ENCODE data around the gene DHRS3. TPM values are rescaled to one million over a fixed set of nuclear protein-coding genes. Genes with fewer than 3 reads are reported as not detected.

The DHRS3 gene
- total RNA-seq, 1 experiment from 2014 or later, result 37.7 TPM

DNA sequence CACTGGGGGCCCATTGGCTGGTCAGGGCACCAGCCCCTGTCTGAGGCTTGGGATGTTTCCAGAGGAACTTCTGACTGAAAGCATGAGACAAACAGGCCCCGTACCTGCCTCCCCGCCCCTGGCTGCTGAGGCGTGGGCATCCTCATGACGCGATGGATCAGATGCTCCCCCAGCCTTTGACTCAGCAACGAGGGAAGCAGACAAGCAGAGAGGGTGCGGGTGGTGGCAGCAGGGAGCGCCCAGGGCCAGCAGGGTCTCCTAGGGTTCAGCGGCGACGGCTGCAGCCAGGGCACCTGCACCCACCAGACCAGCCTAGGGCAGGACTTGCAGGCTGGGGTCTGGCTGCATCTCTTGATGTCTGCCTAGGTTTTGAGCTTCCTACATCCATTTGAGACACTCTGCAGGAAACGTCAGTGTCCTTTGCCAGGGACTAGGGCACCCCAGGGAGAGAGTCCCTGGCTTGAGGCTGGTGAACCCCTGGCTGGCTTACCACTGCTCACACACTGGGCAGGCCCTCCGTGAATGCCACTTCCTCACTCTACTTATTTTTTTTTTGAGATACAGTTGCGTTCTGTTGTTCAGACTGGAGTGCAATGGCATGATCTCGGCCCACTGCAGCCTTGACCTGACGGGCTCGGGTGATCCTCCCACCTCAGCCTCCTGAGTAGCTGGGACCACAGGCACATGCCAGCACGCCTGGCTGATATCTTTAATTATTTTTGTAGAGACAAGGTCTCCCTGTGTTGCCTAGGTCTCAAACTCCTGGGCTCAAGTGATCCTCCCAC, 63.3 kb downstream of the DHRS3 start:
- no peak overlapping the region for H3K4me3 Mint-ChIP-seq
- peaks cover 17% of the 10 kb centered on the region for H3K4me1 Mint-ChIP-seq
- CTCF ChIA-PET, result no interaction called here
- ATAC-seq, result no peak
- peaks cover 18% of the 10 kb centered on the region for H3K9me3 Mint-ChIP-seq
- POLR2A ChIA-PET, result no interaction called here
- no peaks in the 10 kb centered on the region; the same call in 1 of the 2 replicates for H3K27me3 Mint-ChIP-seq (ENCODE audit: low read depth)
- H3K36me3 Mint-ChIP-seq, result peaks cover 6% of the 10 kb centered on the region
- H3K27ac Mint-ChIP-seq, result no peak overlapping the region
- no peak for DNase-seq (ENCODE audit: low spot score)
- no peak for TF ChIP-seq RELA (CRISPR knock-in tag; IDR thresholded peaks at IDR 0.05; ENCODE audit: borderline replicate concordance)
- TF ChIP-seq ZNF219 (CRISPR knock-in tag; IDR thresholded peaks at IDR 0.05; ENCODE audit: borderline replicate concordance), result no peak
- no peak for TF ChIP-seq KAT7 (CRISPR knock-in tag; IDR thresholded peaks at IDR 0.05; ENCODE audit: borderline replicate concordance)
- TF ChIP-seq, protein P1, sequence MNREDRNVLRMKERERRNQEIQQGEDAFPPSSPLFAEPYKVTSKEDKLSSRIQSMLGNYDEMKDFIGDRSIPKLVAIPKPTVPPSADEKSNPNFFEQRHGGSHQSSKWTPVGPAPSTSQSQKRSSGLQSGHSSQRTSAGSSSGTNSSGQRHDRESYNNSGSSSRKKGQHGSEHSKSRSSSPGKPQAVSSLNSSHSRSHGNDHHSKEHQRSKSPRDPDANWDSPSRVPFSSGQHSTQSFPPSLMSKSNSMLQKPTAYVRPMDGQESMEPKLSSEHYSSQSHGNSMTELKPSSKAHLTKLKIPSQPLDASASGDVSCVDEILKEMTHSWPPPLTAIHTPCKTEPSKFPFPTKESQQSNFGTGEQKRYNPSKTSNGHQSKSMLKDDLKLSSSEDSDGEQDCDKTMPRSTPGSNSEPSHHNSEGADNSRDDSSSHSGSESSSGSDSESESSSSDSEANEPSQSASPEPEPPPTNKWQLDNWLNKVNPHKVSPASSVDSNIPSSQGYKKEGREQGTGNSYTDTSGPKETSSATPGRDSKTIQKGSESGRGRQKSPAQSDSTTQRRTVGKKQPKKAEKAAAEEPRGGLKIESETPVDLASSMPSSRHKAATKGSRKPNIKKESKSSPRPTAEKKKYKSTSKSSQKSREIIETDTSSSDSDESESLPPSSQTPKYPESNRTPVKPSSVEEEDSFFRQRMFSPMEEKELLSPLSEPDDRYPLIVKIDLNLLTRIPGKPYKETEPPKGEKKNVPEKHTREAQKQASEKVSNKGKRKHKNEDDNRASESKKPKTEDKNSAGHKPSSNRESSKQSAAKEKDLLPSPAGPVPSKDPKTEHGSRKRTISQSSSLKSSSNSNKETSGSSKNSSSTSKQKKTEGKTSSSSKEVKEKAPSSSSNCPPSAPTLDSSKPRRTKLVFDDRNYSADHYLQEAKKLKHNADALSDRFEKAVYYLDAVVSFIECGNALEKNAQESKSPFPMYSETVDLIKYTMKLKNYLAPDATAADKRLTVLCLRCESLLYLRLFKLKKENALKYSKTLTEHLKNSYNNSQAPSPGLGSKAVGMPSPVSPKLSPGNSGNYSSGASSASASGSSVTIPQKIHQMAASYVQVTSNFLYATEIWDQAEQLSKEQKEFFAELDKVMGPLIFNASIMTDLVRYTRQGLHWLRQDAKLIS (CRISPR knock-in tag; IDR thresholded peaks at IDR 0.05; ENCODE audit: borderline replicate concordance), result no peak
- TF ChIP-seq, protein P2, sequence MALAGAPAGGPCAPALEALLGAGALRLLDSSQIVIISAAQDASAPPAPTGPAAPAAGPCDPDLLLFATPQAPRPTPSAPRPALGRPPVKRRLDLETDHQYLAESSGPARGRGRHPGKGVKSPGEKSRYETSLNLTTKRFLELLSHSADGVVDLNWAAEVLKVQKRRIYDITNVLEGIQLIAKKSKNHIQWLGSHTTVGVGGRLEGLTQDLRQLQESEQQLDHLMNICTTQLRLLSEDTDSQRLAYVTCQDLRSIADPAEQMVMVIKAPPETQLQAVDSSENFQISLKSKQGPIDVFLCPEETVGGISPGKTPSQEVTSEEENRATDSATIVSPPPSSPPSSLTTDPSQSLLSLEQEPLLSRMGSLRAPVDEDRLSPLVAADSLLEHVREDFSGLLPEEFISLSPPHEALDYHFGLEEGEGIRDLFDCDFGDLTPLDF (CRISPR knock-in tag; IDR thresholded peaks at IDR 0.05), result no peak

DNA sequence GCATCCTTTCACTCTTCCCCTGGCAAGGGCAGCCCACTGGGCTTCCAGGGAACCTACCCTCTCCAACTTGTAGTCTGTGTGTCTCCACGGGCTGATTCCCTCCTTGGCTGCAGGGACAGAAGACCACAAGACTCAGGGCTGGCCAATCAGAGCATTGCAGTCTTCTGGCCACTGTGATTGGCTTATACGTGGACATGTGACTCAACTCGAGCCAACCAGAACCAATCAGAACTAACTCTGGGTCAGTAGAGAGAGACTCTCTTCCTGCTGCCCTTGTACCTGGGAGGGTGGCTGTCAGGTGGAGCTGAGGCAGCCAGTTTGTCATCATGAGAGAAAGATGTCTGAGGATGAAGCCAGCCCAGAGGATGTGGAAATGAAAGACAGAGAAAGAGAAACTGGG, 64.0 kb downstream of the DHRS3 start:
- Mint-ChIP-seq H3K9me3 (peaks cover 18% of the 10 kb centered on the region), H3K27ac (no peak overlapping the region), H3K4me3 (no peak overlapping the region), H3K36me3 (peaks cover 6% of the 10 kb centered on the region), H3K4me1 (peaks cover 20% of the 10 kb centered on the region), H3K27me3 (ENCODE audit: low read depth) (no peaks in the 10 kb centered on the region; the same call in 1 of the 2 replicates)
- ChIA-PET POLR2A (no interaction called here), CTCF (no interaction called here)
- no peak for DNase-seq (ENCODE audit: low spot score)
- peak; percentile 14; the same call in 1 of the 2 replicates for ATAC-seq
- TF ChIP-seq ZNF219 (CRISPR knock-in tag; IDR thresholded peaks at IDR 0.05; ENCODE audit: borderline replicate concordance) (no peak), NFYB (CRISPR knock-in tag; conservative IDR thresholded peaks at IDR 0.05; ENCODE audit: low read depth) (peak; percentile 37; the same call in 1 of the 2 replicates)
- TF ChIP-seq, protein P3, sequence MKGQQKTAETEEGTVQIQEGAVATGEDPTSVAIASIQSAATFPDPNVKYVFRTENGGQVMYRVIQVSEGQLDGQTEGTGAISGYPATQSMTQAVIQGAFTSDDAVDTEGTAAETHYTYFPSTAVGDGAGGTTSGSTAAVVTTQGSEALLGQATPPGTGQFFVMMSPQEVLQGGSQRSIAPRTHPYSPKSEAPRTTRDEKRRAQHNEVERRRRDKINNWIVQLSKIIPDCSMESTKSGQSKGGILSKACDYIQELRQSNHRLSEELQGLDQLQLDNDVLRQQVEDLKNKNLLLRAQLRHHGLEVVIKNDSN (CRISPR knock-in tag; IDR thresholded peaks at IDR 0.05), result peak; percentile 64; the same call in 1 of the 2 replicates

DNA sequence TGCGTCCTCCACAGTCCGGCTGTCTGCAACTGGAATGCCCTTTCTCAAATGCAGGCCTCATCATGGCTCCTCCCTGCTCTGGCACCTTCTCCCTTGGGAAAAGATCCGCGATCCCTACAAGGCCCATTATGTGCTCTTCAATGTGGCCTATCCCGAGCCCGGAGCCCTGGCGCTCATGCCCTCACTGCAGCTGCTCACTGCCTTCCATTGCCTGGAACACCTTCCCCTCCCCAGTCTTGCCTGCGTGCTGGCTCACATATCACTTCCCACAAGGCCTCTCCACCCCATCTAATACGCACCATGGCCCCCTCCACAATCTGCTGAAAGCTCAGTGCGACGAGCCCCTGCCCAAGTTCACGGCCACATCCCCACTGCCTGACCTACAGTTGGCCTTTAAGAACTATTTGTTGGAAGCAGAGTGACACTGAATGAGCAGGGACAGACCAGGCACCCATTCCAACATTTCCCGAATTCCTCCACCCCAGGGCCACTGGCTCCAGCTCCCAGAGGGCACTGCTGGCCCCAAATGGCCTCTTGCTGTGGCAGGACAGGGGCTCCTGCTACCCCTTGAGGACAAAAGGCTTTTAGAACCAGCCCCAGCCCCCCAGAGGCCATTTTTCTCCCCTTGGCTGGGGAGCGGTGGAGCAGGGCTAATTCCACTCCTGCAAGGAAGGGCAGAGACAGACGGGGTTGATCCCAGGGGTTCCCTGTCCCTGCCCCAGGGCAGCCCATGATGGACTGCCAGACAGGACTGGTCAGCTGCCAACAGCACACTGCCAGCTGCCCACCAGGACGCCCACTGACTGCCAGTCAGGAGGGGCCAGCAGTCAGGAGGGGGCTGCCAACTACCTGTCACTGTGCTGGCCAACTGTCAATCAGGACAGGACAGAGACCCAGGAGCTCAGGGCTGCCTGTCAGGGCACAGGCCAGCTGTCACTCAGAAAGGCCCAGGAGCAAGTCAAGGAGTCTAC, 64.8 kb downstream of the DHRS3 start:
- Mint-ChIP-seq H3K9me3 (peaks cover 17% of the 10 kb centered on the region), H3K4me3 (no peak overlapping the region), H3K27me3 (ENCODE audit: low read depth) (no peaks in the 10 kb centered on the region; the same call in 1 of the 2 replicates), H3K4me1 (peaks cover 20% of the 10 kb centered on the region), H3K36me3 (peaks cover 6% of the 10 kb centered on the region), H3K27ac (no peak overlapping the region)
- ATAC-seq (peak; percentile 10), DNase-seq (ENCODE audit: low spot score) (no peak)
- POLR2A ChIA-PET, result no interaction called here
- CTCF ChIA-PET, result interaction anchor here (0.6 kb wide), 1 partner anchor 240 kb away, joined by 5 read pairs; no protein-coding TSS in a partner anchor
- TF ChIP-seq ZNF423 (CRISPR knock-in tag; IDR thresholded peaks at IDR 0.05), result peak; percentile 79
- no peak for TF ChIP-seq ZNF396 (CRISPR knock-in tag; IDR thresholded peaks at IDR 0.05; ENCODE audit: borderline replicate concordance)

Data from WTC11 (cell line).